K562 (cell line): ENCODE results near the gene LTN1. TPM values are rescaled to one million over a fixed set of nuclear protein-coding genes. Genes with fewer than 3 reads are reported as not detected.
A peak's percentile ranks its signal among the peaks of the same experiment; 100 is the strongest.

Experiments used
- ATAC-seq: fragments of 200-7000 bp; cut with Tn5 transposase; 3 replicates; pipeline ENCODE4 v1.9.1; 2020; ENCODE audit warnings: moderate library complexity
- BruUV-seq: library from RNA; stranded (reverse); fragments of 400-500 nt; replicated peaks from 2 replicates; lab custom pipeline; 2021; lab: Mats Ljungman, UMichigan
- CTCF ChIA-PET: fragments of 300-600 bp; formaldehyde crosslinking; extraction: SDS; loops from one replicate; lab custom pipeline; 2021; ENCODE audit warnings: low intra/inter-chr PET ratio; lab: Yijun Ruan, JAX
- POLR2A ChIA-PET: fragments of 300-600, 350-650 bp; sonication (Branson Sonifier 250); formaldehyde crosslinking; extraction: SDS; loops from one replicate; lab custom pipeline; 2021; ENCODE audit warnings: antibody characterized with exemption, inconsistent platforms; lab: Yijun Ruan, JAX
- DNase-seq, 4 experiments: peaks; one replicate each; pipeline versions ENCODE4 v3.0.0 to v3.0.0-alpha.2; 2011 to 2018; ENCODE audit warnings: low spot score in 3 of 4, mixed read lengths in 3 of 4; ENCODE audit errors: extremely low read depth in 1 of 4
- FAIRE-seq: peaks from 2 replicates; lab custom pipeline; 2011; peaks lifted over from hg19 to GRCh38; lab: Jason Lieb, UNC
- H2AFZ ChIP-seq: 2 replicates; pipeline ENCODE4 v1.6.0; 2011; ENCODE audit warnings: low read depth, low read length, control low read depth, inconsistent platforms
- H3K27ac ChIP-seq: fragments of 200-600 bp; 3 replicates; pipeline ENCODE4 v1.8.0; 2011; ENCODE audit warnings: low read depth, mild to moderate bottlenecking, control low read depth, inconsistent platforms, low read length, moderate library complexity, mixed read lengths; ENCODE audit errors: extremely low read depth
- H3K27me3 ChIP-seq, 2 experiments: fragments of 300-600 bp in 1 of 2; 2 replicates in 1 of 2; 3 replicates in 1 of 2; pipeline versions ENCODE4 v1.6.0 to v1.8.0; 2011; ENCODE audit warnings: inconsistent platforms in 2 of 2, low read length in 2 of 2, mild to moderate bottlenecking in 1 of 2, mixed read lengths in 1 of 2, moderate library complexity in 1 of 2; ENCODE audit not compliant: control insufficient read depth in 2 of 2, insufficient read depth in 2 of 2
- H3K36me3 ChIP-seq: fragments of 300-600 bp; 3 replicates; pipeline ENCODE4 v1.8.0; 2011; ENCODE audit warnings: mild to moderate bottlenecking, low read length, inconsistent platforms; ENCODE audit not compliant: control insufficient read depth, insufficient read depth
- H3K4me1 ChIP-seq, 2 experiments: fragments of 200-600 bp in 1 of 2; replicated peaks in 1 of 2; 2 replicates in 1 of 2; 3 replicates in 1 of 2; pipeline versions ENCODE4 v1.5.1 to v1.8.0; 2011; ENCODE audit warnings: inconsistent platforms in 2 of 2, low read length in 2 of 2, mild to moderate bottlenecking in 1 of 2, mixed read lengths in 1 of 2, moderate library complexity in 1 of 2; ENCODE audit not compliant: control insufficient read depth in 2 of 2, insufficient read depth in 2 of 2
- H3K4me2 ChIP-seq: 2 replicates; pipeline ENCODE4 v1.6.1; 2011; ENCODE audit warnings: low read length, control low read depth, inconsistent platforms, mixed read lengths; ENCODE audit not compliant: insufficient read depth
- H3K4me3 ChIP-seq: fragments of 200-600 bp; sonication (generic), shearing (Covaris generic); 2 replicates; pipeline ENCODE4 v1.5.1; 2016; ENCODE audit warnings: control low read depth, inconsistent platforms
- H3K79me2 ChIP-seq: fragments of 200-600 bp; 3 replicates; pipeline ENCODE4 v1.8.0; 2011; ENCODE audit warnings: low read length, inconsistent platforms; ENCODE audit not compliant: control insufficient read depth, insufficient read depth
- H3K9ac ChIP-seq, 2 experiments: 2 replicates each; pipeline versions ENCODE4 v1.6.0 to v1.6.1; 2011; ENCODE audit warnings: low read depth in 2 of 2, low read length in 2 of 2, control low read depth in 1 of 2, inconsistent platforms in 1 of 2, mild to moderate bottlenecking in 1 of 2, mixed read lengths in 1 of 2; ENCODE audit not compliant: insufficient read depth in 1 of 2
- H3K9me1 ChIP-seq: one replicate; pipeline ENCODE4 v1.6.0; 2011; ENCODE audit warnings: inconsistent platforms, mild to moderate bottlenecking, low read length, moderate library complexity; ENCODE audit not compliant: control insufficient read depth, insufficient read depth
- H3K9me3 ChIP-seq: replicated peaks from 2 replicates; pipeline ENCODE4 v1.5.1; 2011; ENCODE audit warnings: low read depth, low read length, inconsistent platforms; ENCODE audit not compliant: control insufficient read depth, insufficient read depth
- H4K20me1 ChIP-seq: replicated peaks from 2 replicates; pipeline ENCODE4 v1.6.1; 2011; ENCODE audit warnings: low read length, inconsistent platforms, mixed read lengths; ENCODE audit not compliant: control insufficient read depth, insufficient read depth
- CHD1 ChIP-seq: fragments of 200-600 bp; sonication (generic); IDR thresholded peaks from one replicate; pipeline ENCODE4 v1.6.1; 2012; ENCODE audit warnings: mild to moderate bottlenecking, moderate library complexity, low read length, inconsistent platforms
- CXXC5 ChIP-seq: fragments of 250-450 bp; sonication (Bioruptor Pico); IDR thresholded peaks from 2 replicates; pipeline ENCODE4 v1.8.0; 2022; ENCODE audit warnings: inconsistent platforms, mild to moderate bottlenecking, moderate library complexity
- ELF4 ChIP-seq: fragments of 450-650 bp; formaldehyde crosslinking; IDR thresholded peaks from 2 replicates; pipeline ENCODE4 v1.4.0; 2022; ENCODE audit warnings: missing genetic modification characterization
- EP300 ChIP-seq: IDR thresholded peaks from 2 replicates; pipeline ENCODE4 v1.6.1; 2012; ENCODE audit warnings: low read length, improper control_type of control experiment
- ILF3 ChIP-seq: fragments of 450-650 bp; IDR thresholded peaks from 2 replicates; pipeline ENCODE4 v1.6.1; 2018; ENCODE audit warnings: antibody characterized with exemption, mild to moderate bottlenecking, moderate library complexity, borderline replicate concordance
- JUND ChIP-seq, 2 experiments: IDR thresholded peaks; 2 replicates in 1 of 2; 3 replicates in 1 of 2; pipeline ENCODE4 v1.6.1; 2011; ENCODE audit warnings: borderline replicate concordance in 2 of 2, low read depth in 2 of 2, low read length in 2 of 2, improper control_type of control experiment in 1 of 2, missing biosample characterization in 1 of 2, missing genetic modification characterization in 1 of 2, missing genetic modification reagents in 1 of 2
- KDM1A ChIP-seq, 2 experiments: fragments of 450-650 bp; IDR thresholded peaks; 2 replicates each; pipeline ENCODE4 v1.6.1; 2016; ENCODE audit warnings: mild to moderate bottlenecking in 2 of 2
- MAZ ChIP-seq, 2 experiments: fragments of 450-650 bp in 1 of 2; sonication (generic) in 1 of 2; formaldehyde crosslinking; IDR thresholded peaks in 1 of 2; conservative IDR thresholded peaks in 1 of 2; 2 replicates each; pipeline versions ENCODE4 v1.4.0 to v1.5.0; 2020; ENCODE audit warnings: mild to moderate bottlenecking in 1 of 2, missing genetic modification reagents in 1 of 2
- PBX2 ChIP-seq, 2 experiments: IDR thresholded peaks in 1 of 2; conservative IDR thresholded peaks in 1 of 2; 2 replicates each; pipeline ENCODE4 v1.6.1; 2016; ENCODE audit warnings: low read depth in 2 of 2, mild to moderate bottlenecking in 1 of 2, missing compliant biosample characterization in 1 of 2, missing genetic modification characterization in 1 of 2, moderate library complexity in 1 of 2
- RBM22 ChIP-seq: fragments of 200-400 bp; formaldehyde crosslinking; IDR thresholded peaks from 2 replicates; pipeline ENCODE4 v1.6.1; 2018; ENCODE audit warnings: low read length, low read depth; ENCODE audit not compliant: poor library complexity, severe bottlenecking
- SPI1 ChIP-seq: IDR thresholded peaks from 2 replicates; pipeline ENCODE4 v1.6.1; 2011; ENCODE audit warnings: low read depth, low read length, control low read depth, borderline replicate concordance
- USF1 ChIP-seq: sonication (generic); formaldehyde crosslinking; IDR thresholded peaks from 2 replicates; pipeline ENCODE4 v1.9.0; 2022; ENCODE audit warnings: mild to moderate bottlenecking, missing genetic modification reagents
- ZKSCAN8 ChIP-seq: fragments of 200-800 bp; sonication (Bioruptor generic); IDR thresholded peaks from 2 replicates; pipeline ENCODE4 v1.6.1; 2016; ENCODE audit warnings: missing genetic modification characterization, missing compliant biosample characterization
- ZNF12 ChIP-seq: sonication (generic); formaldehyde crosslinking; IDR thresholded peaks from 2 replicates; pipeline ENCODE4 v1.4.0; 2020; ENCODE audit warnings: mild to moderate bottlenecking, missing genetic modification reagents
- ZNF282 ChIP-seq: sonication (generic); formaldehyde crosslinking; IDR thresholded peaks from 2 replicates; pipeline ENCODE4 v1.8.1; 2023; ENCODE audit warnings: missing genetic modification reagents
- ZNF316 ChIP-seq: fragments of 450-650 bp; IDR thresholded peaks from 2 replicates; pipeline ENCODE4 v1.6.1; 2016
- ZNF511 ChIP-seq: sonication (generic); formaldehyde crosslinking; IDR thresholded peaks from 2 replicates; pipeline ENCODE4 v1.8.0; 2022; ENCODE audit warnings: mild to moderate bottlenecking, missing genetic modification reagents
- WGBS: fragments of 100-300 bp; shearing (Covaris generic); methylation state at CpG from one replicate; pipeline ENCODE4 v1.1.6; 2016; ENCODE audit warnings: low coverage, mixed read lengths; ENCODE audit not compliant: insufficient coverage; ENCODE audit errors: missing lambda C conversion rate; 5-methylcytosine and 5-hydroxymethylcytosine counted together
- in situ Hi-C: fragments of 300-500 bp; cut with MboI; formaldehyde crosslinking; loops from 4 replicates; pipeline ENCODE4 v1.15.0; 2018; ENCODE audit warnings: inconsistent platforms, mixed read lengths
- intact Hi-C: fragments of 100-400 bp; cut with micrococcal nuclease; formaldehyde crosslinking; loops from 2 replicates; pipeline ENCODE4 v1.14.2; 2022
- polyA plus RNA-seq, 8 experiments: library from polyadenylated mRNA; depleted of rRNA in 4 of 8; stranded (reverse) in 5 of 8; unstranded in 3 of 8; fragments of >200 nt; fragmentation: Nextera tagmentation in 2 of 8; fragmentation: Illumina TruSeq in 1 of 8; extraction: Ambion mirVana in 2 of 8; extraction: Trizol in 1 of 8; gene quantifications; 2 replicates each; pipeline versions ENCODE4 v1.2.1 to v1.2.3, GENCODE V29; 2011 to 2014; ENCODE audit warnings: inconsistent platforms in 1 of 8, missing spikeins in 1 of 8
- total RNA-seq, 7 experiments: library from RNA; depleted of rRNA in 6 of 7; stranded (reverse); fragments of >200 nt in 6 of 7; fragmentation: Illumina TruSeq in 2 of 7; extraction: Trizol in 2 of 7; gene quantifications; 2 replicates each; pipeline versions ENCODE4 v1.2.1 to v1.2.3, GENCODE V29; 2011 to 2021; ENCODE audit warnings: low replicate concordance in 1 of 7

The LTN1 gene
- total and polyA plus RNA-seq, 9 of the 15 experiments (the other 6 are each of a cell fraction or from before 2014, with no cell fraction given), result 15.7 to 49.6 (median 28.7) TPM

- TF ChIP-seq ZNF511 (CRISPR knock-in tag) (no peak), ILF3 (no peak), SPI1 (no peak), MAZ (CRISPR knock-in tag; conservative IDR thresholded peaks at IDR 0.05 in 1 of 2, IDR thresholded peaks at IDR 0.05 in 1 of 2) (no peak), ZKSCAN8 (CRISPR knock-in tag) (no peak), CHD1 (no peak), USF1 (CRISPR knock-in tag) (no peak), ZNF282 (CRISPR knock-in tag) (no peak), ZNF12 (no peak), ZNF316 (peak; percentile 71)
Observed at GRCh38 chr21:28982637-28983036, 10.0 kb downstream of the LTN1 start (continued).

GRCh38 chr21:28979092-28979491, 13.6 kb downstream of the LTN1 start:
- H3K36me3 ChIP-seq, result peaks cover 87% of the 10 kb centered on the region
- TF ChIP-seq KDM1A (IDR thresholded peaks at IDR 0.05) (no peak), RBM22 (no peak), JUND (IDR thresholded peaks at IDR 0.05; ENCODE audit: borderline replicate concordance, low read depth, low read length) (no peak), JUND (tag; IDR thresholded peaks at IDR 0.05; ENCODE audit: borderline replicate concordance, low read depth, low read length) (no peak), PBX2 (CRISPR knock-in tag; IDR thresholded peaks at IDR 0.05; ENCODE audit: low read depth) (no peak), PBX2 (tag; conservative IDR thresholded peaks at IDR 0.05; ENCODE audit: low read depth) (no peak), CXXC5 (CRISPR knock-in tag) (no peak), EP300 (no peak), ELF4 (CRISPR knock-in tag) (no peak)

More at GRCh38 chr21:28979092-28979491, 13.6 kb downstream of the LTN1 start:
- 100% methylated on average over 1 of the region's 1 CpG for WGBS
- CTCF ChIA-PET, result no interaction called here
- Histone ChIP-seq H3K27ac (no peak overlapping the region), H3K27me3 (no peaks in the 10 kb centered on the region), H3K79me2 (no peaks in the 10 kb centered on the region), H3K9me3 (no peaks in the 10 kb centered on the region), H3K4me2 (no peak overlapping the region), H4K20me1 (no peaks in the 10 kb centered on the region), H3K9me1 (no peaks in the 10 kb centered on the region), H3K9ac (no peak overlapping the region), H2AFZ (no peak overlapping the region), H3K4me1 (no peaks in the 10 kb centered on the region), H3K4me3 (no peak overlapping the region)
- no peak for DNase-seq
- intact Hi-C loops (no loop called here), in situ Hi-C loops (no loop called here)
- no peak for FAIRE-seq
- no peak for ATAC-seq
- BruUV-seq, result no TSS peak
- POLR2A ChIA-PET, result interaction anchor here (0.6 to 1.6 kb wide), 4 partner anchors 8 to 18 kb away, joined by 3 to 5 read pairs (median 4); partner anchors contain the start of gene LTN1
